NB4 (cell line): Measurements from ENCODE around the gene THOC6.
A peak's percentile ranks its signal among the peaks of the same experiment; 100 is the strongest.
"Not testable (repeated sequence)": the region's sequence is repeated elsewhere in the genome, so short reads cannot be mapped to it uniquely, and the experiment has no call there.

ENCODE experiments used
- DNase-seq: peaks from one replicate; pipeline ENCODE4 v3.0.0; 2010; ENCODE audit warnings: low read depth
- H3K4me3 ChIP-seq: one replicate; pipeline ENCODE4 v1.5.1; 2011; ENCODE audit warnings: mild to moderate bottlenecking, low read depth, low read length, moderate library complexity
- CTCF ChIP-seq: IDR thresholded peaks from one replicate; pipeline ENCODE4 v1.5.1; 2012; ENCODE audit warnings: low read depth, low read length
- MAX ChIP-seq: IDR thresholded peaks from 2 replicates; pipeline ENCODE4 v1.6.1; 2011; ENCODE audit warnings: low read depth, low read length
- MYC ChIP-seq: IDR thresholded peaks from 2 replicates; pipeline ENCODE4 v1.6.1; 2011; ENCODE audit warnings: low read depth, low read length
- POLR2A ChIP-seq: IDR thresholded peaks from 2 replicates; pipeline ENCODE4 v1.6.1; 2011; ENCODE audit warnings: mild to moderate bottlenecking; ENCODE audit not compliant: insufficient read length; ENCODE audit errors: extremely low read depth

The THOC6 gene

GRCh38 chr16:3073448-3073847, 49.6 kb downstream of the THOC6 start:
- no peak overlapping the region for H3K4me3 ChIP-seq
- no peak for DNase-seq
- TF ChIP-seq CTCF: no peak
- TF ChIP-seq POLR2A: no peak
- TF ChIP-seq MAX: no peak
- no peak for TF ChIP-seq MYC

GRCh38 chr16:3074860-3075522, 51.2 kb downstream of the THOC6 start:
- TF ChIP-seq MYC (peak; percentile 27; the same call in 1 of the 2 replicates), MAX (no peak), POLR2A (no peak), CTCF (no peak)
- peak; percentile 93 for DNase-seq

GRCh38 chr16:3075523-3075915, 51.7 kb downstream of the THOC6 start:
- TF ChIP-seq MYC: no peak
- TF ChIP-seq POLR2A: no peak
- TF ChIP-seq MAX: no peak
- no peak for TF ChIP-seq CTCF
- H3K4me3 ChIP-seq: no peak overlapping the region
- no peak for DNase-seq

More at GRCh38 chr16:3074860-3075522, 51.2 kb downstream of the THOC6 start:
- H3K4me3 ChIP-seq: no peak overlapping the region

- not testable (repeated sequence) for DNase-seq, H3K4me3 ChIP-seq
Measured at GRCh38 chr16:3075946-3076345, 52.1 kb downstream of the THOC6 start.

- DNase-seq: no peak
Measured at GRCh38 chr16:3076577-3076976, 52.7 kb downstream of the THOC6 start.

More at GRCh38 chr16:3076577-3076976, 52.7 kb downstream of the THOC6 start:
- H3K4me3 ChIP-seq: no peak overlapping the region
- no peak for TF ChIP-seq MYC
- no peak for TF ChIP-seq CTCF
- TF ChIP-seq MAX: no peak
- TF ChIP-seq POLR2A: no peak
